Measurements from ENCODE around the gene GRM7. TPM values are rescaled to one million over a fixed set of nuclear protein-coding genes. Genes with fewer than 3 reads are reported as not detected.

Gene GRM7
- total and polyA plus RNA-seq, 2 experiments from 2014 or later = 0.40 TPM; not detected in 1

- Histone ChIP-seq H4K20me1 (replicated peaks; ENCODE audit: insufficient read depth) (no peaks in the 10 kb centered on the region), H3F3A (replicated peaks; ENCODE audit: low read depth) (no peaks in the 10 kb centered on the region), H2AFZ (no peak overlapping the region), H3K27ac (ENCODE audit: low read depth) (no peak overlapping the region), H3K27me3 (ENCODE audit: insufficient read depth) (no peaks in the 10 kb centered on the region), H3K4me3 (no peak overlapping the region), H3K4me2 (no peak overlapping the region), H3K9me2 (ENCODE audit: insufficient read depth) (peaks cover 5% of the 10 kb centered on the region), H3K36me3 (ENCODE audit: insufficient read depth) (no peaks in the 10 kb centered on the region), H3K4me1 (ENCODE audit: insufficient read depth) (no peaks in the 10 kb centered on the region), H3K79me2 (replicated peaks; ENCODE audit: insufficient read depth) (no peaks in the 10 kb centered on the region)
- H3K9me3 Mint-ChIP-seq = peaks cover 54% of the 10 kb centered on the region
- TF ChIP-seq EZH2 (IDR thresholded peaks at IDR 0.05; ENCODE audit: low read depth, unreplicated experiment) (no peak), STAT1 (IDR thresholded peaks at IDR 0.05; ENCODE audit: unreplicated experiment) (no peak), ZNF462 (CRISPR knock-in tag; IDR thresholded peaks at IDR 0.05) (no peak), NANOG (IDR thresholded peaks at IDR 0.05; ENCODE audit: borderline replicate concordance) (no peak), EZH2phosphoT487 (IDR thresholded peaks at IDR 0.05; ENCODE audit: unreplicated experiment) (no peak), JUNB (IDR thresholded peaks at IDR 0.05; ENCODE audit: unreplicated experiment) (no peak), ETS1 (IDR thresholded peaks at IDR 0.05) (no peak)
- no peaks in the 10 kb centered on the region for H3K4me1 Mint-ChIP-seq
- ATAC-seq (no peak), DNase-seq (ENCODE audit: low spot score) (no peak)
- no peak overlapping the region for H3K4me3 Mint-ChIP-seq
- H3K36me3 Mint-ChIP-seq (ENCODE audit: low read depth) = no peaks in the 10 kb centered on the region
- H3K27me3 Mint-ChIP-seq (ENCODE audit: insufficient read depth, low read depth, poor library complexity) = no peaks in the 10 kb centered on the region
- no peak overlapping the region for H3K27ac Mint-ChIP-seq
These were observed 419.4 kb downstream of the GRM7 start for GRCh38 chr3:7280318-7280717.
